Ammon's horn (tissue), 1 donor: ENCODE measurements around the gene TBC1D12.

Experiments
- DNase-seq: peaks from one replicate; pipeline ENCODE4 v3.0.0-alpha.2; 2016; ENCODE audit warnings: low spot score

The TBC1D12 gene

GRCh38 chr10:94407668-94408067 is 5.3 kb downstream of the TBC1D12 start:
- no peak for DNase-seq

DNA sequence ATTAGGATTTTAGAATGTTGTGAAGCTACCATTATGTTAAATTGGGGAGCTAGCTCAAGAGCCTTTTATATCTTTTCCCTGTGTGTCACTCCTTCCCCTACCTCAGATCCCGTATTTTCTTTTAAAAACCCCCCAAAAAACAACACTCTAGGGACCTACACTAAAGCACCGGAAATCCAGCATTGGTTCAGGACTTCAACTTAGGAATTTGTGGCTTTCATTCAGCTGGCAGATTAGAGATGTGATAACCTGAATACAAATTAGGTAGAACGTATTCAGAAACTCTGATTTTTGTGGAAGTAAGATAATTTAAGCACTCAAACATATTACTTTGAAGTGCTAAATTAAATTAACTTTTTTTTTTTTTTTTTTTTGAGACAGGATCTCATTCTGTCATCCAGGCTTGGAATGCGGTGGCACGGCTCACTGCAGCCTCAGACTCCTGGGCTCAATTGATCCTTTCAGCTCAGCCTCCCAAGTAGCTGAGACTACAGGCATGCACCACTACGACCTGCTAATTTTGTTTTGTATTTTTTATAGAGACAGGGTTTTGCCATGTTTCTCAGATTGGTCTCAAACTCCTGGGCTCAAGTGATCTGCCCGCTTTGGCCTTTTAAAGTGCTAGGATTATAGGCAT is 6.8 kb downstream of the TBC1D12 start:
- DNase-seq = no peak

- no peak for DNase-seq
Observed at GRCh38 chr10:94411304-94411703, 9.0 kb downstream of the TBC1D12 start.

GRCh38 chr10:94412449-94412848 is 10.1 kb downstream of the TBC1D12 start:
- DNase-seq = no peak

DNA sequence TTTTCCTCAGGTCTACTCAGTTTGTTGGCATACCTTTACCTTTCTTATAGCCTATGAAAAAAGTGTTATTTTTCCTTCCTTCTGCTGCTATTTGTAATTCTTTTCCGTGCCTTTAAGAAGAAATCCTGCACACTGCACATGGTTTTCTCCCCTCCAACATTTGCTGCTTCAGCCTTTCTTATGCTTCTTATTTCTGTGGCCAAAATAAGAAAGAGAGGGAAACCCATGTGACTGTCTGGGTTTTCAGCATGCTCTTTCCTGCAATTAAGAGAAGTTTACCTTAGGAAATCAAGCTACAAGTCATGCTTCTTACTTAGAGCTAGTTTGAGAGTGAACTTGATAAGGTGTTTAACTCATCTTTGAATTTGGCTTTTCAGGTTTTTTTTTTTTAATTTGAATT is 11.0 kb downstream of the TBC1D12 start:
- DNase-seq = peak; percentile 61

GRCh38 chr10:94416896-94417295 is 14.6 kb downstream of the TBC1D12 start:
- DNase-seq = no peak

- no peak for DNase-seq
Observed at GRCh38 chr10:94417321-94417720, 15.0 kb downstream of the TBC1D12 start.

GRCh38 chr10:94420516-94420915 is 18.2 kb downstream of the TBC1D12 start:
- DNase-seq = no peak

DNA sequence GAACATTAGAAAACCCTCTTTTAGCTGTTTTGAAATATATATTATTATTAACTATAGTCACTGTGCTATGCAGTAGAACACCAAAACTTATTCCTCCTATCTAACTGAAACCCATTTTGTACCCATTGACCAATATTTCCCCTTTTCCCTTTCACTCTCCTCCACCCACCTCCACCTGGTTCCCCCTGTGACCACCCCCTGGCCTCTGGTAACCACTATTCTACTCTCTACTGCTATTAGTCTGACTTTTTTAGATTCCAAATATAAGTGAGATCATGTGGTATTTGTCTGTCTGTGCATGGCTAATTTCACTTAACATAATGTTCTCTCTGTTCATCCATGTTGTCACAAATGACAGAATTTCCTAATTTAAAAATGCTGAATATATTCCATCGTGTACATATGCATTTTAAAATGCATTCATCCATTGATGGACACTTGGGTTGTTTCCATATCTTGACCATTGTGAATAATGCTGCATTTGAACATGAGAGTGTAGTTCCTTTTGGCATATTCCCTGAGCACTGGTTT is 18.7 kb downstream of the TBC1D12 start:
- no peak for DNase-seq

DNA sequence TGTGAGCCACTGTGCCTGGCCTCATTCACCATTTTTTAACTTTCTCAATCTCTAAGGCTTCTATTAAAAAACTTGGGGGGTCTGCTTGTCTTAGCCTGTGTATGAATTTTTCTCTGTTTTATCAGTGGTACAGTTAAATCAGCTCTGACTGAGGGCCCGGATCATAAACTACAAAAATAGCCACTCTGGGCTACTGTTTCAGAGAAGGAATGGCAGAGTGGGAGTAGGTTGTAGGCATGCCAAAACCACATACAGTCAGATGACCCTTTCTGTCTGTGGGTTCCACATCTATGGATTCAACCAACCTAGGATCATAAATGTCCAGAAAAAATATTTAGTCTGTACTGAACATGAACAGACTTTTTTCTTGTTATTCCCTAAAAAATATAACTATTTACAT is 21.3 kb downstream of the TBC1D12 start:
- DNase-seq = no peak

GRCh38 chr10:94424714-94425337 is 22.5 kb downstream of the TBC1D12 start:
- no peak for DNase-seq

GRCh38 chr10:94425942-94426341 is 23.6 kb downstream of the TBC1D12 start:
- DNase-seq = no peak

DNA sequence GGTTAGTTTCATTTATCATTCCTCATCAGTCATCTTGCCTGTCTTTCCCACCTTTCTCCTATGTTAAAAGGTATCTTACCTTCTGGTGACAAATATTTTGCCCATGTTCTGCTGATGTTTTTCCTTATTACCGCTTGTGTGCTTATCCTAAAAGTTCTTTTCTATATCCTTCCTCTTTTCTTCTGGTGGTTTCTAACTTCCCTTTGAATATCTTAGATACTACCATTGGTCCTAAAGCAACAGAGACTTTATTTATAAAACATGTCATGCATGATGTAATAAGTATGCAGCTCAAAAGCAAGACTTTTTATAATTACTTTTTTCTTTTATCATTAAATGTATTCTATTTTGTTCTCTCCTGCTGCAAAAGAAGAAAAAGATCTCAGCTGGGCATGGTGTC is 24.8 kb downstream of the TBC1D12 start:
- no peak for DNase-seq

GRCh38 chr10:94428766-94429707 is 26.7 kb downstream of the TBC1D12 start:
- DNase-seq = no peak

- no peak for DNase-seq
Observed at GRCh38 chr10:94430701-94431100, 28.4 kb downstream of the TBC1D12 start.

DNA sequence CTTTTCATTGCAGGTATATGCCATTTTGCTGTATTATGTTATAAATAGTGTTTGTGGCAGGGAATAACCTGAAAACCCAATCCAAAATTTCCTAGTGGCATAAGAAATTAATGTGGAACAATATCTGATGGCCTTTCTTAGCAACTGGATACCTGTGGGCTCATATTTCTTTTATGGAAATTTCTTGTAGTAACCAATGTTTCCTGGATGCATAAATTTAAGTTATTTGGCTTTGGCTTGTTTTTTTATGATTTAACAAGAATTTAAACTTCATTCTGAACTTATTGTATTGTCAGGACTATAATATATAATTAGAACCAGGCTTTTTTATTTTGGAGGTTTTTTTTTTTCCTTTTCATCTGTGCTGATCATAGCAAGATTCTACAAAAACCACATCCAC is 30.1 kb downstream of the TBC1D12 start:
- DNase-seq = no peak

DNA sequence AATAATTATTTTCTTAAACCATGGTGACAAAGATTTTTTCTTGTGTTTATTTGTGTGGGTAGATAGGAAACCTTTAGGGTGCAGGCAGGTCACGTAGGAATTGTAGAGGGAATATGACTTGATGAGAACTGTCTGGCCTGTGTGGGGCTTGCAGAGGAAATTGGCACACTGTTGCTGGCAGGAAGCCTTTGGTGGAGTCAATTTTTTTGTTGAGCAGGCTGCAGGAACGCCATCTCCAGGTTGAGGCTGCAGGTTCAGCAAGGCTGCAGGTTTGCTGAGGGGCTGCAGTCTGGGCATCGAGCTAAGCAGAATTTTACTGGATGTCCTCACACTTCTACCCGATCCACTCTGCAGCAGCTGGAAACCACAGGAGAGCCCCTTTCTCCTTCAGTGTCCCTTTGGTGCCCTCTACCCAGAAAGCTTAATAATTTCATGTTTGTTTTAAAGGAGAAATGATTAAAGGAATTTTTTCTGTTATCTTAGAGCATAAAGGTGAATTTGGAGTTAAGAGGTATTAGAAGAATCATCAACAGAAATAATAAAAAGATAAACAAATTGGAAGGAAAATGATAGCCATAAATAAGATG is 37.0 kb downstream of the TBC1D12 start:
- peak; percentile 30 for DNase-seq

DNA sequence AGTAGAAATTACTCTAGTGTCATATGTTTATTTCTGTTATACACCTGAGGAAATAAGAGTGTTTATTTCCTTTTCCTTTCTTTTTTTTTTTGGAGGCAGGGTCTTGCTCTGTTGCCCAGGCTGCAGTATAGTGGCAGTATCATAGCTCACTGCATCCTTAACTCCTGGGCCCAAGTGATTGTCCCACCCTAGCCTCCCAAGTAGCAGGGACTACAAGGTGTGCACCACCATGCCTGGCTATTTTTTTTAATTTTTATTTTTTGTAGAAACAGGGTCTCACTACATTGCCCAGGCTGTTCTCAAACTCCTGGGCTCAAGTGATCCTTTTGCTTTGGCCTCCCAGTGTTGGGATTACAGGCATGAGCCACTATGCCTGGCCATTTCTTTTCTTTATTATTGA is 37.8 kb downstream of the TBC1D12 start:
- DNase-seq = no peak

- peak; percentile 21 for DNase-seq
Observed at GRCh38 chr10:94443047-94443446, 40.7 kb downstream of the TBC1D12 start.

DNA sequence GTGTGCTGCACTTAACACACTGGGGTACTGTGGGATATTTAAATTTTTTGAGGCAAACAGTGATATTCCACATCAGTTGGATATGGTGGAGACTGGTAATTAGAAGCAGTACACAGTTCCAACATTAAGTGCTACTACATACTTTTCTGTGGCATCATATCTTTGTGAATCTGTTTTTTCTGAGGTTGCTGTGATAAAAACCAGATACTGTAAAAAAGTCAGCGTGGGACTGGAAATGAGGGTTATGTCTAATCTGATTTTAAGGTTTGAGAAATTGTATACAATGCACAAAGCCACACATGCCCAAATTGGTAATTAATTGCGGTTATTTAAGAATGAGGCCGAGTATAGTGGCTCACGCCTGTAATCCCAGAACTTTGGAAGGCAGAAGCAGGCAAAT is 41.2 kb downstream of the TBC1D12 start:
- no peak for DNase-seq

DNA sequence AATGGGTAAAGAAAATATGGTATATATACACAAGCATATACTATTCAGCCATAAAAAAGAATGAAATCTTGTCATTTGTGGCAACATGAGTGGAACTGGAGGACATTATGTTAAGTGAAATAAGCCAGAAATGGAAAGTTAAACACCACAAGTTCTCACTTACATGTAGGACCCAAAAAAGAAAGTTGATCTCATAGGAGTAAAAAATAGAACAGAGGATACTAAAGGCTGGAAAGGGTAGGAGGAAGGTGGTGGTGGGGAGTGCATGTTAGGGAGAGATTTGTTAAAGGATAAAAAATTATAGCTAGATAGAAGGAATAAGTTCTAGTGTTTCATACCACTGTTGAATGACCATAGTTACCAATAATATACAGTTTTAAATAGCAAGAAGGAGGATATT is 48.4 kb downstream of the TBC1D12 start:
- DNase-seq = no peak

- no peak for DNase-seq
Observed at GRCh38 chr10:94451883-94452519, 49.7 kb downstream of the TBC1D12 start.
